Activated CD4-positive, alpha-beta T cell treated with anti-CD3 and anti-CD28 coated beads, Interleukin-2, amount 50 U/mL, for 4 hours (primary cell): ENCODE measurements around the gene TFF2.

Experiments used
- DNase-seq, 2 experiments: peaks; one replicate each; pipeline ENCODE4 v3.0.0-alpha.2; 2020

Gene TFF2

GRCh38 chr21:42384156-42384945 is 33.6 kb upstream of the TFF2 start:
- no peak for DNase-seq

- no peak for DNase-seq
Measured at GRCh38 chr21:42383331-42383730, 32.5 kb upstream of the TFF2 start.

GRCh38 chr21:42382915-42383314 is 32.1 kb upstream of the TFF2 start:
- no peak for DNase-seq

GRCh38 chr21:42381347-42381984 is 30.7 kb upstream of the TFF2 start:
- peak; percentile 12 to 28 for DNase-seq

GRCh38 chr21:42379426-42380215 is 28.8 kb upstream of the TFF2 start:
- no peak for DNase-seq

GRCh38 chr21:42378418-42378817 is 27.6 kb upstream of the TFF2 start:
- no peak for DNase-seq

- DNase-seq = no peak
Measured at GRCh38 chr21:42377951-42378340, 27.2 kb upstream of the TFF2 start.

GRCh38 chr21:42377211-42377950 is 26.6 kb upstream of the TFF2 start:
- no peak for DNase-seq

- DNase-seq = no peak
Measured at GRCh38 chr21:42376338-42376982, 25.7 kb upstream of the TFF2 start.

GRCh38 chr21:42375966-42376337 is 25.2 kb upstream of the TFF2 start:
- no peak for DNase-seq

- no peak for DNase-seq
Measured at GRCh38 chr21:42375506-42375905, 24.7 kb upstream of the TFF2 start.

GRCh38 chr21:42374864-42375499 is 24.2 kb upstream of the TFF2 start:
- no peak for DNase-seq

GRCh38 chr21:42374457-42374856 is 23.7 kb upstream of the TFF2 start:
- no peak for DNase-seq

GRCh38 chr21:42373908-42374455 is 23.2 kb upstream of the TFF2 start:
- DNase-seq = no peak

GRCh38 chr21:42373196-42373907 is 22.6 kb upstream of the TFF2 start:
- DNase-seq = no peak

- DNase-seq = no peak
Measured at GRCh38 chr21:42370894-42371654, 20.3 kb upstream of the TFF2 start.

- no peak for DNase-seq
Measured at GRCh38 chr21:42369821-42370220, 19.0 kb upstream of the TFF2 start.

- DNase-seq = no peak
Measured at GRCh38 chr21:42367367-42368165, 16.8 kb upstream of the TFF2 start.

GRCh38 chr21:42366292-42367010 is 15.7 kb upstream of the TFF2 start, which contains the start of gene TFF1:
Gene TFF1, minus strand, starts transcription at chr21:42366535. Its CDS starts 40 bp downstream, at chr21:42366495.
- DNase-seq = no peak
